Testis (tissue), 3 donors: Measurements from ENCODE around the gene TCIRG1. TPM values are rescaled to one million over a fixed set of nuclear protein-coding genes. Genes with fewer than 3 reads are reported as not detected.

ENCODE experiments used
- DNase-seq: peaks from one replicate; pipeline ENCODE4 v3.0.0-alpha.2; 2019
- H3K27ac ChIP-seq, 2 donors: fragments of 200-600 bp; sonication (generic); one replicate each; pipeline ENCODE4 v1.5.1; 2019
- H3K27me3 ChIP-seq: fragments of 200-600 bp; sonication (generic); one replicate; pipeline ENCODE4 v1.5.1; 2019
- H3K36me3 ChIP-seq: fragments of 200-600 bp; sonication (generic); one replicate; pipeline ENCODE4 v1.5.1; 2017; ENCODE audit warnings: low read depth; ENCODE audit errors: missing control alignments
- H3K4me1 ChIP-seq: fragments of 200-600 bp; sonication (generic); one replicate; pipeline ENCODE4 v1.5.1; 2019
- H3K4me3 ChIP-seq, 2 donors: fragments of 200-600 bp; sonication (generic); one replicate each; pipeline ENCODE4 v1.5.1; 2017 to 2019
- H3K9me3 ChIP-seq: fragments of 200-600 bp; sonication (generic); one replicate; pipeline ENCODE4 v1.5.1; 2017
- POLR2A ChIP-seq: fragments of 450-650 bp; IDR thresholded peaks from one replicate; pipeline ENCODE4 v1.6.1; 2017; ENCODE audit warnings: antibody characterized with exemption, mild to moderate bottlenecking, moderate library complexity
- WGBS, 2 donors: methylation state at CpG; one replicate each; pipeline ENCODE4 v1.1.5; 2018; 5-methylcytosine and 5-hydroxymethylcytosine counted together
- intact Hi-C: fragments of 100-400 bp; cut with DNase I; formaldehyde crosslinking; loops from one replicate; pipeline ENCODE4 v1.15.1; 2023; ENCODE audit warnings: low total_unique reads
- polyA plus RNA-seq: library from polyadenylated mRNA; stranded (reverse); fragments of 350-450 nt; fragmentation: Illumina TruSeq; extraction: RNeasy Lipid Tissue Mini Kit (QIAGEN cat#74804); gene quantifications from one replicate; pipeline ENCODE4 v1.2.3, GENCODE V29; 2014; ENCODE audit warnings: low read depth, low replicate concordance; ENCODE audit not compliant: insufficient read depth
- total RNA-seq, 2 donors: library from RNA; depleted of rRNA; stranded (reverse); fragments of >200 nt; gene quantifications; one replicate each; pipeline ENCODE4 v1.2.3, GENCODE V29; 2016
- TF ChIP-seq, protein P1 (sequence below), 3 experiments: fragments of 450-650 bp in 2 of 3; fragments of 200-600 bp in 1 of 3; sonication (generic) in 1 of 3; IDR thresholded peaks; one replicate each; pipeline ENCODE4 v1.5.1; 2016 to 2019; ENCODE audit warnings: antibody characterized with exemption in 3 of 3, mild to moderate bottlenecking in 2 of 3, moderate library complexity in 1 of 3

Gene TCIRG1
- total and polyA plus RNA-seq, 3 donors from 2014 or later: 22.2 to 53.6 (median 52.8) TPM

DNA sequence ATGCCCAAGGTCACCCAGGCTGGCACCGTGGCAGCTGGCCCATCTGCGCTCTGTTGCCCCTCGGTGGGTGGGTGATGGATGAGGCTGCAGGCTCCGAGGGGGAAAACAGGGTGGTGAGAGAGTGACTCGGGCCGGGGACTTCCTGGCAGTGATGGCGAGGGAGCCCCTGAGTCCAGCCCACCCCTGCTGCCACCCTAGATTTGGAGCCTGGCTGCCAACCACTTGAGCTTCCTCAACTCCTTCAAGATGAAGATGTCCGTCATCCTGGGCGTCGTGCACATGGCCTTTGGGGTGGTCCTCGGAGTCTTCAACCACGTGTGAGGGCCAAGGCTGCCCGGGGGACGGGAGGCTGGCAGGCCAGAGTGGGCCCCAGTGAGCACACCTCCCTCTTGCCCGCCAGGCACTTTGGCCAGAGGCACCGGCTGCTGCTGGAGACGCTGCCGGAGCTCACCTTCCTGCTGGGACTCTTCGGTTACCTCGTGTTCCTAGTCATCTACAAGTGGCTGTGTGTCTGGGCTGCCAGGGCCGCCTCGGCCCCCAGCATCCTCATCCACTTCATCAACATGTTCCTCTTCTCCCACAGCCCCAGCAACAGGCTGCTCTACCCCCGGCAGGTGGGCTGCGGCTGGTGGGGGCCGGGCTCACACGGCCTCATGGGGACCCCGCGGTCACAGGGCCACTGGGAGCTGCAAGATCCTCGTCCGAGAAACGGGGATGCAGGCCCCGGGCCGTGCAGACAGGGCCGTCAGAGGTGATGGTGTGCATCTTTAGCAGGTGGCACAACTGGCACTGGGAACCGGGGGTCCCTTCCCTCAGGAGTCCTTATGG, 10.1 kb downstream of the TCIRG1 start:
- WGBS, 2 donors: 93 to 95% methylated on average over 3 to 29 of the region's 35 CpGs
- no peak for DNase-seq
- intact Hi-C loops: no loop called here

DNA sequence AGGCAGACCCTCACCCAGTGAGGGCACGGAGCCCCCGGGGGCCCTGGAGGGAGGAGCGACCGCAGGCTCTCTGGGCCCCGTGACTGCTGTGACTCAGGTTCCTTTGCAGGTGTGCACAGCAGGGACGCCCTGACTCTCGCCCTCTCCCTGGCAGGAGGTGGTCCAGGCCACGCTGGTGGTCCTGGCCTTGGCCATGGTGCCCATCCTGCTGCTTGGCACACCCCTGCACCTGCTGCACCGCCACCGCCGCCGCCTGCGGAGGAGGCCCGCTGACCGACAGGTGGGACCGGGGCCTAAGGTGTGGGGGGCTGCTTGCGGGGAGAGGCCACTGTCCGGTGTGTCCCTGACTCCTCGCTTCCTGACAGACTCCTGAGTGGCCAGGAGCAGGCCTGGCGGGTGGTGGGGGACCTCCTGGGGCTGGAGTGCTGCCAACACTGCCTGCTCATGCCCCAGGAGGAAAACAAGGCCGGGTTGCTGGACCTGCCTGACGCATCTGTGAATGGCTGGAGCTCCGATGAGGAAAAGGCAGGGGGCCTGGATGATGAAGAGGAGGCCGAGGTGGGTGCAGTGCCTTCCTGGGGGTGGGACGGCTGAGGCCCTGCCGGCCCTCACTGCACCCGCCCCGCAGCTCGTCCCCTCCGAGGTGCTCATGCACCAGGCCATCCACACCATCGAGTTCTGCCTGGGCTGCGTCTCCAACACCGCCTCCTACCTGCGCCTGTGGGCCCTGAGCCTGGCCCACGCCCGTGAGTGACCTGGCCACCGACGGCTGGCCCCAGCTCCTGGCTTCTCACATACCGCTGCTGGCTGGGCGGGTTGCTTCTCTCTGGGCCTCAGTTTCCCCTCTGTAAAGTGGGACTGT, 10.9 kb downstream of the TCIRG1 start:
- Histone ChIP-seq H3K27me3 (no peaks in the 10 kb centered on the region), H3K36me3 (no peaks in the 10 kb centered on the region)
- DNase-seq: no peak

More for the DNA sequence above, 10.1 kb downstream of the TCIRG1 start:
- H3K4me1 ChIP-seq: no peaks in the 10 kb centered on the region
- TF ChIP-seq, protein P1, sequence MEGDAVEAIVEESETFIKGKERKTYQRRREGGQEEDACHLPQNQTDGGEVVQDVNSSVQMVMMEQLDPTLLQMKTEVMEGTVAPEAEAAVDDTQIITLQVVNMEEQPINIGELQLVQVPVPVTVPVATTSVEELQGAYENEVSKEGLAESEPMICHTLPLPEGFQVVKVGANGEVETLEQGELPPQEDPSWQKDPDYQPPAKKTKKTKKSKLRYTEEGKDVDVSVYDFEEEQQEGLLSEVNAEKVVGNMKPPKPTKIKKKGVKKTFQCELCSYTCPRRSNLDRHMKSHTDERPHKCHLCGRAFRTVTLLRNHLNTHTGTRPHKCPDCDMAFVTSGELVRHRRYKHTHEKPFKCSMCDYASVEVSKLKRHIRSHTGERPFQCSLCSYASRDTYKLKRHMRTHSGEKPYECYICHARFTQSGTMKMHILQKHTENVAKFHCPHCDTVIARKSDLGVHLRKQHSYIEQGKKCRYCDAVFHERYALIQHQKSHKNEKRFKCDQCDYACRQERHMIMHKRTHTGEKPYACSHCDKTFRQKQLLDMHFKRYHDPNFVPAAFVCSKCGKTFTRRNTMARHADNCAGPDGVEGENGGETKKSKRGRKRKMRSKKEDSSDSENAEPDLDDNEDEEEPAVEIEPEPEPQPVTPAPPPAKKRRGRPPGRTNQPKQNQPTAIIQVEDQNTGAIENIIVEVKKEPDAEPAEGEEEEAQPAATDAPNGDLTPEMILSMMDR (IDR thresholded peaks at IDR 0.05): no peak
- no peak for TF ChIP-seq POLR2A
- H3K27me3 ChIP-seq: no peaks in the 10 kb centered on the region
- H3K4me3 ChIP-seq: no peak overlapping the region
- no peaks in the 10 kb centered on the region for H3K9me3 ChIP-seq
- H3K27ac ChIP-seq: no peak overlapping the region
- H3K36me3 ChIP-seq: no peaks in the 10 kb centered on the region

DNA sequence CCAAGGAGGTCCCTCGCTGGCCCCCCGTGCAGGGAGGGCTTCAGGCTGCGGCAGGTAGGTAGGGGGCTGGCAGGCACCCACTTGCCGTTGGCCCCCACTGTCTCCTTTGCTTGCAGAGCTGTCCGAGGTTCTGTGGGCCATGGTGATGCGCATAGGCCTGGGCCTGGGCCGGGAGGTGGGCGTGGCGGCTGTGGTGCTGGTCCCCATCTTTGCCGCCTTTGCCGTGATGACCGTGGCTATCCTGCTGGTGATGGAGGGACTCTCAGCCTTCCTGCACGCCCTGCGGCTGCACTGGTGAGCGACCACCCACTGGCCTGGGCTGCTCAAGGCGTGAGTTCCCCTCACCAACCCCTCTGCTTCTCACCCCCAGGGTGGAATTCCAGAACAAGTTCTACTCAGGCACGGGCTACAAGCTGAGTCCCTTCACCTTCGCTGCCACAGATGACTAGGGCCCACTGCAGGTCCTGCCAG, 11.6 kb downstream of the TCIRG1 start:
- intact Hi-C loops: no loop called here
- 88 to 95% methylated on average over 5 to 18 of the region's 18 CpGs for WGBS, 2 donors
- H3K9me3 ChIP-seq: no peaks in the 10 kb centered on the region
- TF ChIP-seq, protein P1 (IDR thresholded peaks at IDR 0.05): no peak
- no peak for TF ChIP-seq POLR2A
- no peak for DNase-seq
- H3K4me1 ChIP-seq: no peaks in the 10 kb centered on the region
- no peaks in the 10 kb centered on the region for H3K36me3 ChIP-seq
- H3K27ac ChIP-seq: no peak overlapping the region
- no peaks in the 10 kb centered on the region for H3K27me3 ChIP-seq
- H3K4me3 ChIP-seq: no peak overlapping the region

More for the DNA sequence above, 10.9 kb downstream of the TCIRG1 start:
- Histone ChIP-seq H3K27ac (no peak overlapping the region), H3K9me3 (no peaks in the 10 kb centered on the region), H3K4me3 (no peak overlapping the region), H3K4me1 (no peaks in the 10 kb centered on the region)
- 86 to 92% methylated on average over 13 to 32 of the region's 40 CpGs for WGBS, 2 donors
- TF ChIP-seq, protein P1 (IDR thresholded peaks at IDR 0.05): no peak
- no peak for TF ChIP-seq POLR2A
- intact Hi-C loops: no loop called here

DNA sequence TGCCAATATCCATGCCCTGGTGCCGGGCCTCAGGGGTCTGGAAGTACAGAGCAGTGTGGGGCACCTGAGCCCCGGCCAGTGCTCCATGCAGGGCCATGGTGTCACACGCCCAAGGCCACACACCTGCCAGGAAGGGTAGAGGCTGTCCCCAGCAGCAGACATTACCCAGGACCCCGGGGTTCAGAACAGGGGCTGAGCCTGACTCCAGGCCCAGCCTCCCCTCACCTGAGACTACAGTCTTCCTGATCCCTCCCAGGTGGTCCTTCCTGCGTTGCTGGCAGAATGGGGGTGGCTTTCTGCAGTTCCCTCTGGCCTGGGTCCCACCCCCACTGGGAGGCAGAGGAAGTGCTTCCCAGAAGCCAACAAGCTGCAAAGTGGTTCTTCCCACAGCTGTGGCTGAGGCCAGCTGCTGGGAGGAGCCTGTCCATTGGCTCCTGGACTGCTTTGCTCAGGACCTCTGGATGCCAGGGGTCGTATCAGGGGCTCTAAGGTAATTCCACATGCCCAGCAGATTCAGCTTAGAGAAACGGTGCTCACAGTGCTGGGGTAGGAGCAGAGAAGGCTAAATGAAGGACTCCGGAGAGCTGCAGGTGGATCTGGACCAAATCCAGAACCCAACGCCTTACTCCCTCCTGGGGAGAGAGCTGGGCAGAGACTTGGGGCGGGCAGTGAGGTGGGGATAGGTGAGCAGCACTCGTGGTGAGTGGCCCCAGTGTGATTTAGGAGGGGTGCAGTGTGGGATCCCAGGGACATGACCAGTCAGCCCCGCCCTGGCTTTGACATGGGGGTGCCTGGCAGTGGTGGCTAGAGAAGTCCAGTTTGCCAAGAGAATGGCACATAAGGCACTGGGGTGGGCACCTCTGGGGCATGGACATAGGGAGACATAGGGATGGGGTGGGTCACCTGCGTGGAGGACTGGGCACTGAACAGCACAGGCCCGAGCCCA, 12.6 kb downstream of the TCIRG1 start:
- Histone ChIP-seq H3K27ac (no peak overlapping the region), H3K9me3 (no peaks in the 10 kb centered on the region), H3K27me3 (no peaks in the 10 kb centered on the region), H3K4me1 (no peaks in the 10 kb centered on the region), H3K36me3 (no peaks in the 10 kb centered on the region), H3K4me3 (no peak overlapping the region)
- TF ChIP-seq, protein P1 (IDR thresholded peaks at IDR 0.05): no peak
- TF ChIP-seq POLR2A: no peak
- WGBS, 2 donors: 77 to 88% methylated on average over 8 to 14 of the region's 14 CpGs
- no peak for DNase-seq
- intact Hi-C loops: no loop called here
